Sigmoid colon (tissue), 4 donors: ENCODE data around the gene TMPRSS5.

Experiments used
- EP300 ChIP-seq, 4 donors: sonication (generic); formaldehyde crosslinking; IDR thresholded peaks; one replicate each; pipeline ENCODE4 v1.6.1; 2017; ENCODE audit warnings: antibody characterized with exemption in 4 of 4
- POLR2A ChIP-seq, 2 donors: fragments of 450-650 bp; IDR thresholded peaks; one replicate each; pipeline ENCODE4 v1.6.1; 2016; ENCODE audit warnings: antibody characterized with exemption in 2 of 2, mild to moderate bottlenecking in 2 of 2, moderate library complexity in 2 of 2

- no peak for TF ChIP-seq POLR2A (IDR thresholded peaks at IDR 0.05)
- no peak for TF ChIP-seq EP300 (IDR thresholded peaks at IDR 0.05)
Measured at GRCh38 chr11:113675565-113675964, 30.5 kb downstream of the TMPRSS5 start.
